ENCODE data around the gene RELCH.

Gene RELCH

GRCh38 chr18:62321201-62321600 lies 134.1 kb downstream of the RELCH start:
- DNase-seq (ENCODE audit: low read depth in 2 of 2), result no peak

- no peak for DNase-seq (ENCODE audit: low read depth in 2 of 2)
These were observed 136.6 kb downstream of the RELCH start for GRCh38 chr18:62323483-62324180.

GRCh38 chr18:62324181-62324828 lies 137.2 kb downstream of the RELCH start:
- no peak for DNase-seq (ENCODE audit: low read depth in 2 of 2)

- peak in 1 of 2 donors; percentile 48 for DNase-seq (ENCODE audit: low read depth in 2 of 2)
These were observed 138.1 kb downstream of the RELCH start, which contains the start of gene TNFRSF11A for GRCh38 chr18:62324917-62325805. TNFRSF11A (plus strand) TSS chr18:62325310; CDS start chr18:62325353, 43 bp downstream.

GRCh38 chr18:62325806-62326645 lies 139.0 kb downstream of the RELCH start:
- no peak for DNase-seq (ENCODE audit: low read depth in 2 of 2)

GRCh38 chr18:62326646-62327348 lies 139.7 kb downstream of the RELCH start:
- DNase-seq (ENCODE audit: low read depth in 2 of 2), result no peak

GRCh38 chr18:62327977-62328376 lies 140.9 kb downstream of the RELCH start:
- DNase-seq (ENCODE audit: low read depth in 2 of 2), result no peak

- no peak for DNase-seq (ENCODE audit: low read depth in 2 of 2)
These were observed 141.8 kb downstream of the RELCH start for GRCh38 chr18:62328586-62329525.

- DNase-seq (ENCODE audit: low read depth in 2 of 2), result no peak
These were observed 142.8 kb downstream of the RELCH start for GRCh38 chr18:62329691-62330454.

- no peak for DNase-seq (ENCODE audit: low read depth in 2 of 2)
These were observed 143.6 kb downstream of the RELCH start for GRCh38 chr18:62330650-62331049.

GRCh38 chr18:62331581-62332356 lies 144.7 kb downstream of the RELCH start:
- DNase-seq (ENCODE audit: low read depth in 2 of 2), result no peak

- DNase-seq (ENCODE audit: low read depth in 2 of 2), result no peak
These were observed 145.4 kb downstream of the RELCH start for GRCh38 chr18:62332431-62332830.

- no peak for DNase-seq (ENCODE audit: low read depth in 2 of 2)
These were observed 146.1 kb downstream of the RELCH start for GRCh38 chr18:62332964-62333695.

GRCh38 chr18:62334120-62334519 lies 147.1 kb downstream of the RELCH start:
- DNase-seq (ENCODE audit: low read depth in 2 of 2), result no peak

GRCh38 chr18:62335494-62335893 lies 148.4 kb downstream of the RELCH start:
- DNase-seq (ENCODE audit: low read depth in 2 of 2), result no peak

GRCh38 chr18:62336618-62337017 lies 149.6 kb downstream of the RELCH start:
- DNase-seq (ENCODE audit: low read depth in 2 of 2), result no peak

GRCh38 chr18:62337336-62337735 lies 150.3 kb downstream of the RELCH start:
- DNase-seq (ENCODE audit: low read depth in 2 of 2), result no peak

Measured in stimulated activated CD4-positive, alpha-beta T cell treated with anti-CD3 and anti-CD28 coated beads, Interleukin-1b, Interleukin-23, amount 100 ng/mL, for 1 hour (primary cell).